Activated CD8-positive, alpha-beta memory T cell treated with anti-CD3 and anti-CD28 coated beads for 1 hour (primary cell): Measurements from ENCODE around the gene STARD5.
"Not testable (repeated sequence)": the region's sequence is repeated elsewhere in the genome, so short reads cannot be mapped to it uniquely, and the experiment has no call there.

Experiments
- DNase-seq, 2 donors: peaks; one replicate each; pipeline ENCODE4 v3.0.0-alpha.2; 2020; ENCODE audit warnings: low read depth in 1 of 2; ENCODE audit errors: extremely low read depth in 1 of 2

STARD5 gene

DNA sequence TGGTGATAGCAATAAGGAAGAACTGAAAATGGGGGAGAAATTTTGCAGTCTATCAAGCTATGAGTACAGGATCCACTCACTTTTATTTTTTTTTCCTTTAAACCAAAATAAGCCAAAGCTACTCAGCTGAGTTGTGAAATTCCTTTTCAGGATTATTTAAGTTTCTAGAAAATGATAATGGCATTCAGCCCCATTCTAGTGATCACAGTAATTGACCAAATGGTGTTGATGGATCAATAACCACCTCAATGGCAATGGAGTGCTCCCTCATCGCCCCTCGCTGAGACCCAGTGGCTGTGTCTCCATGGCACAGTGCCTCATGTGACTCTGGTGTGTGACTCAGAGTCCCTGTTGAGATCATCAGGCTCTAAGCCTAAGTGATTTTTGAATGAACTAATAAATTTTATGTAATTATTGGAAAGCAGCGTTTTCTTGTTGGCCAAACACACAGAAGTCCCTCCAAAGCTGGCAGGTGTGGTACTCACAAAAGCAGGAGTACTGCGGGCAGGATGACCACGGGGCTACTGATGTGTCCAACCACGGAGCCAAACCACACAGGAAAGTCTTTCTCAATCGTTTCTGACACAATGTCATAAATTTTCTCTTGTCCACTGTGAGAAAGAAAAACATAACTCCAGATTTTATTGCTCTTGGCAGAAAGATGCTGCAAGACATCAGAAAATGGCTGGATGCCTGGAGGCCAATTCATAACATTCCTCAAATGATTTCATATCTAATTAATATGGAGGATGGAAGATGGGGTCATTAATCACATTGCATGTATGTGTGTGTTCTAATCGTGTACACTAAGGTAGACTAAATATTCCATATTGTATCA lies 14.4 kb upstream of the STARD5 start:
- DNase-seq = no peak

DNA sequence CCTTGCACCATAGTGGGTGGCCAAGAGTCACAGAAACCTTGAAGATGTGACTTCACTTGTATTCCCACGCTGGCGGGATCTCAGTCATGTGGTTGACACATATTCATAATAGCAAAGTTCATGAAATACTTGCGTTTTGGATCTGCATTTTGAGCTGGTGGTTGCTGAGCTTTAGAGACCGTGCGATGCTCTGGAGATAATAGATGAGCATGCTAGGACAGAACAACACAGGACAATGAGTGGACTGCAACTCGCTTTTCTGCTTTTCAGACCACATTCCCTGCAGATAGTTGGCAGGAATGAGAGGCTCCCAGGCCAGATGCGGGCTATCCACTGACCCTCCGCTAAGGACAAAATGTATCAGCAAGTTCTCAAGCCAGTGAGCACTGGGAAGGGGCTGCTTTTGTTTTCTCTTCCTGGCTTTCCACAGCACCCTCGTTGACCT lies 13.8 kb upstream of the STARD5 start:
- no peak for DNase-seq

DNA sequence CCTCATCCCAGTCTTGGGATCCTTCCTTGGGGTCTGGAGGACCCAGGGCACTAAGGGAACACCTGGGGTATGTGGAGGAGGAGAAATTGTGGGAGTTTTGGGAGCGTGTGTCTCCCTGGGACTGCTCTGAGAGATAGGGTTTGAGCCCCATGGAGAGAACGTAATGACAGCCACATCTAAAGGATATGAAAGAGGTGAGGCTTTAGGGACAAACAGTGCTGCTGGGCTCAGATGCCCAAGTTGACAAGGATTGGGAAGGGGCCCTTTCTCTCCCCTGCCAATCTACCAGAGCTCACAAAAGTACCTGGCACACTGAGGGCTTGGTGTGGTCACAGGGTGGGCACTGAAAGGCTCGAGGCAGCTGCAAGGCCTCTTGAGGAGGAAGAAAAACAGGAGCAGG lies 13.3 kb upstream of the STARD5 start:
- no peak for DNase-seq

- DNase-seq = no peak
These were observed 12.6 kb upstream of the STARD5 start for GRCh38 chr15:81336568-81336967.

GRCh38 chr15:81335631-81336030 lies 11.7 kb upstream of the STARD5 start:
- no peak for DNase-seq

- no peak for DNase-seq
These were observed 11.0 kb upstream of the STARD5 start for GRCh38 chr15:81334768-81335435.

DNA sequence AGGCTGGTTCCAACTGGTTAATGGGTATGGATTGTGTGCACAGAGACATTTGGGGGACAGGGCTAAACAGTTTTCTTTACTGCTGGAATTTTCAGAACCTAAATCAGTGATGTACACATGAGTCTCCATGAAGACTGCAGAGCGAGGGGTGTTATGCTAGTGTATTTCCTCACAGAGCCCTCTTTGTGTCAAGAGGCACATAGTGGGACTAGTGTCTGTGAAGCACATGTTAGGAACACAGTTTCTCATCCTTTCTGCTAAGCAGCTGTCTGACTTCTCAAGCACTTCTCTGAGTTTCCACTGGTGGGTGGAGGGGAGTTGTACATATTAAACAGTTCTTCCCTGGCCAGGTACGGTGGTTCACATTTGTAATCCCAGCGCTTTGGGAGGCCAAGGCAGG lies 9.4 kb upstream of the STARD5 start:
- no peak for DNase-seq

DNA sequence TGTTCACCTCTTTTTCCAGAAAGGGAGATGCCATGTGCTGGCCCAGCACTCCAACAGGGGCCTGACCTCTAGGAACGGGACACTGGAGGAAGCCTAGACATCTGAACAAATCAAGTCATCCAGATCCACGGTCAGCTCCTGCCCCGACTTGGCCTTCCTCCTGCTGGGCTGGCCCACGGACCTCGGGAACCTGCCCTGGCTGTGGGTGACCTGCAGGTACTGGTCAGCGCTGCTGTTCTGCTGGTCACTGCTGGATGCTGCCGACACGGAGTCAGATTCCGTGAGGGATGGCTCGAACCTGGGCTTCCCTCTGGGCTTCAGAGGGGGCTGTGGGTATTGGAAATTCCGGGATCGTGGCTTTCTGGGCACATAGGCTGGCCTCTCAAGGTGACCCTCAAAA lies 8.4 kb upstream of the STARD5 start:
- no peak for DNase-seq

- no peak for DNase-seq
These were observed 7.7 kb upstream of the STARD5 start for GRCh38 chr15:81331600-81331999.

DNA sequence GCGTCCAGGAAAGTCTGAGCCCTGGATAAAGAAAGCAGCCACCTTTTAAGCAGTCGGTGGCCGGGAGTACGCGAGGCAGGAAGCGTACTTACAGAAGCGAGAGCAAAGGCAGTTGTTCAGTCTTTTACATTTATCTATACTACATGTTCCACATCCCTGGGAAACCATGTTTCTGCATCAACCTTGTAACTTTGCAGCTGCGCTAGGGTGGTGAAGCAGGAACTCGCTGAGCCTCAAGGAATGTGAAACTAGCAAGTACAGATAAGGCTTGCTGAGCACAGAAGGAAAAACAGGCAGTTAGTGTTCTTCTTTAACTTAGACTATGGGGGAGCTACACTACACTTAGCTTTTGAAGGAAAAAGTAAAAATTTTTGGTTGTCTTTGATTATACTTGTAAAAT lies 7.2 kb upstream of the STARD5 start:
- not testable (repeated sequence) for DNase-seq

GRCh38 chr15:81330366-81331090 lies 6.6 kb upstream of the STARD5 start:
- no peak for DNase-seq

GRCh38 chr15:81329446-81329845 lies 5.5 kb upstream of the STARD5 start:
- no peak for DNase-seq

DNA sequence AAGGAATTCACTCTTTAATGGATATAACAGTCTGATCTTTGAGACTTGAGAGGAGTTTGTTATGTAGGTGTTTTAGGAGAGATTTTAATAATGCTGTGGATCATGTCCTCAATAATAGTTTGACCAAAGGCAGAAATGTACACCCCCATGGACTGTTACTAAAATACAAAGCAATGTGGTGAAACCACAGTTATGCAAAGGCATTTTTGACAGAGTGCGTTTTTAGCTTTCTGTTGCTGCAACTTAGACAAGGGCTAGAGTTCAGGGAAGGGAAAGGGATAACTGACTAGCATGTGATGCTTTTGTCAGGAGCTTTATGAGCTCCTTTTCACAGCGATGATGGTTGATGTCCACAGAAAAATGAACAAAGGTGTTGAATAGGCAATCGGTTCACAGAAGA lies 3.6 kb upstream of the STARD5 start:
- no peak for DNase-seq

DNA sequence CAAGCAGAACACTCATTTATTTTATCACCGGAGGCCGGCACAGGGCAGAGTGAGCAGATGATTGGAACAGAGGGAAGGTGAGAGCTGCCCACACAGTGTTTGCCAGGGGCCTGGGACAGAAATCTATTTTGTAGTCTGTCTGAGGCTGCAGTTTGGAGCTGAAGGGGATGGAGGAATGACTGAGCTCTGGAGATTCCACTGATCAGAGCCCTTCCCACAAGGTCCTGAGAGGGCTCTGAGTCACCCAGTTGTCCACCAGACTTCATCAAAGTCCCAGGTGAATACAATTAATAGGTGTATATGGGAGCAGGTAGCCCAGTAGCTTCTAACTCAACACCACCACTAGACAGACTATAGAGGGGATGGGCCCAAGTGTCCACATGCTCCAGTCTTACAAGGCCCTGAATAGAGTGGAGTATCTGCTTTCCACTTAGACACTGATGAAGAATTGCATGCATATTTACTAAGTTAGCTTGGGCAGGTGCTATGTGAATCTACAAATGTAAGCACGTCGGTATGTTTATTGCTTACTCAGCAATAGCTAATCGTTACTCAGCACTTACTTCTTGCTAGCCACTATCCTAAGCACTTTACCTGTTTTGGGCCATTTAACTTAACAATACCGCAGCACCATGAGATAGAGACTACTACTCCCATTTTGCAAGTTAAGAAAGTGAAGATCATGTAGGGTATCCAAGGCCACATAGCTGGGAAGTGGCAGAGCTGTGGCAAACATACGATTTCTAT lies 2.7 kb upstream of the STARD5 start:
- DNase-seq = no peak

- no peak for DNase-seq
These were observed 390 bp downstream of the STARD5 start for GRCh38 chr15:81323559-81323943.

DNA sequence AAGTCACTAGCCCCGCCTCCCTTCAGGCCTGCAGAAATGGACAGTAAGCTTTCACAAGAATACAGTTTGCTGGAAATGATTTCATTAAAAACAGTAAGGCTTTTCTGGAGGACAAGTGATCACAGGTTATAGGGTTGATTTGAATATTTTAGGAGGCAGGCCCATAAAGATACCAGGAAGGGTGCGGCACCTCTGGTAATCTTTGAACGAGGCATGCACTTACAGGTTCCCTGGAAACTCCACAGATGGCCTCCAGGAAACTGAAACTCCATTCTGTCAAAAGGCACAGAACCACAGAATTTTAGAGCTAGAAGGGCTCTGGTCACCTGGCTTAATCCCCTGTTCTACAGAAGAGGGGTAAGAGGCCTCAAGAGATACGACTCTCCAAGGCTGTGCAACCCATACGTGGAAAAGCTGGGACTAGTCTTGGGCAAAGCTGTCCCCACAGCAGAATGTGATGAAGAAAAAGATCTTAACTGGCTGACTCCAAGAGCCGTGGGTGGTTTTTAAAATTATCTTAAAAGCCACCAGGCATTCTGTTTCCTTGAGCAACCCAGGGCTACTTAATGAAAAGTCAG lies 1.2 kb downstream of the STARD5 start:
- no peak for DNase-seq

- no peak for DNase-seq
These were observed 2.3 kb downstream of the STARD5 start for GRCh38 chr15:81321667-81322066.

DNA sequence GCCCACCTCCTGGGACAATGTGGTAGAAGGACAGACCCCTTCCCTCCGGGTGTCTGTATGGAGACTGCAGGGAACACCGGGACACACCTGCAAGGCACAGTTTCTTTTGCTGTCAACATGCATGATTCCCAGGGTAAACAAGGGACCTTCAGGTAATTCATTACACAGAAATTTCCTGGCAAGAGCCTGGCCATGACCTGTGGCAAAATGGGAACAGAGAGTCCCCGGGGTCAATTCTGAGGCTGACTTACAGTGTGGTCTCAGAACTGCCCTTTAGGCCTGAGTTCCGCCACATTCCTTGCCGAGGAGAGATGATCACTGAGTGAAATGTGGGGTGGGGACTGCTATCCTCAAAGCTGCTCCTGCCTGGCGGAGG lies 6.3 kb downstream of the STARD5 start:
- DNase-seq = no peak

GRCh38 chr15:81316267-81316666 lies 7.7 kb downstream of the STARD5 start:
- DNase-seq = no peak

GRCh38 chr15:81315452-81316175 lies 8.3 kb downstream of the STARD5 start:
- DNase-seq = no peak
